ENCODE data around the gene MMP21. TPM values are rescaled to one million over a fixed set of nuclear protein-coding genes. Genes with fewer than 3 reads are reported as not detected.

Gene MMP21
- total and polyA plus RNA-seq, 2 donors (not counting 1 experiment from before 2014, with no cell fraction given): 0.05 to 0.17 TPM

GRCh38 chr10:125816548-125816947, 40.9 kb upstream of the MMP21 start:
- H3K27ac ChIP-seq (ENCODE audit: insufficient read depth, low read length): no peak overlapping the region
- no peaks in the 10 kb centered on the region for H4K20me1 ChIP-seq (ENCODE audit: control insufficient read depth, extremely low read depth, insufficient read depth, low read length)
- H3K9me3 ChIP-seq (ENCODE audit: control insufficient read depth, insufficient read depth, low read depth, low read length): no peaks in the 10 kb centered on the region
- no peak for TF ChIP-seq CTCF (conservative IDR thresholded peaks at IDR 0.05 in 1 of 2, IDR thresholded peaks at IDR 0.05 in 1 of 2; ENCODE audit: low read depth in 1 of 2, low read length in 2 of 2)
- no peak overlapping the region for H3K4me2 ChIP-seq (ENCODE audit: extremely low read depth, insufficient read depth, low read length)
- H3K27me3 ChIP-seq (ENCODE audit: control insufficient read depth, insufficient read depth, low read length): no peaks in the 10 kb centered on the region
- H3K36me3 ChIP-seq (ENCODE audit: control insufficient read depth, insufficient read depth, low read length): peaks cover 2% of the 10 kb centered on the region
- no peaks in the 10 kb centered on the region for H3K79me2 ChIP-seq (ENCODE audit: control insufficient read depth, insufficient read depth, low read length)
- DNase-seq (ENCODE audit: low read depth in 2 of 2): no peak
- H3K9ac ChIP-seq (ENCODE audit: insufficient read depth, low read length): no peak overlapping the region
- no peak overlapping the region for H3K4me3 ChIP-seq (replicated peaks in 1 of 4; ENCODE audit: control extremely low read depth in 1 of 4, insufficient read depth in 1 of 4, low read depth in 3 of 4, low read length in 4 of 4)
- H3K4me1 ChIP-seq (ENCODE audit: control insufficient read depth, extremely low read depth, insufficient read depth, low read length): no peaks in the 10 kb centered on the region
- H2AFZ ChIP-seq (ENCODE audit: low read length): no peak overlapping the region

DNA sequence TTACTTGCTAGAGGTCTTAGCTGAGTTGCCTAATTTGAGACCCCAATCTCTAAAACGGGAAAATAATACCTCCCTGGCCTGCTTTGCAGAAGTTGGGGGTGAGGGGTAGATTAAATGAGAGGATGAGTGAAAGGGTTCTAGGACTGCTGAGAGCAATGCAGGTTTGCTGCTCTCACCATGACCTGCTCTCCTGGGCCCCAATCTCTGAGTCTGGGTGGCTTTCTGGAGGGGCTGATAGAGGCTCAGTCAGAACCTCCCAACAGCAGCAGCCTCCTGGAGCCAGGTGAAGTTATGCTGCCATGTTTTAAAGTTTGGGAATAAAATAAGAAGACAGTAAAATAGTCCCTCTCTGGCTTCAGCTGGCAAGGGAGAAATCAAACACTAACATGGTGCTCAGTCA, 40.1 kb upstream of the MMP21 start:
- H3K4me3 ChIP-seq (replicated peaks in 1 of 4; ENCODE audit: control extremely low read depth in 1 of 4, insufficient read depth in 1 of 4, low read depth in 3 of 4, low read length in 4 of 4): no peak overlapping the region

GRCh38 chr10:125812128-125812750, 36.6 kb upstream of the MMP21 start:
- TF ChIP-seq EZH2 (IDR thresholded peaks at IDR 0.05; ENCODE audit: low read length, missing control alignments) (no peak), CTCF (conservative IDR thresholded peaks at IDR 0.05 in 1 of 2, IDR thresholded peaks at IDR 0.05 in 1 of 2; ENCODE audit: low read depth in 1 of 2, low read length in 2 of 2) (no peak)
- H3K27ac ChIP-seq (ENCODE audit: insufficient read depth, low read length): no peak overlapping the region
- peak; percentile 10 to 67 for DNase-seq (ENCODE audit: low read depth in 2 of 2)

More for the DNA sequence above, 40.1 kb upstream of the MMP21 start:
- DNase-seq (ENCODE audit: low read depth in 2 of 2): no peak
- H3K36me3 ChIP-seq (ENCODE audit: control insufficient read depth, insufficient read depth, low read length): peaks cover 2% of the 10 kb centered on the region
- H3K9ac ChIP-seq (ENCODE audit: insufficient read depth, low read length): no peak overlapping the region
- no peaks in the 10 kb centered on the region for H4K20me1 ChIP-seq (ENCODE audit: control insufficient read depth, extremely low read depth, insufficient read depth, low read length)
- no peaks in the 10 kb centered on the region for H3K9me3 ChIP-seq (ENCODE audit: control insufficient read depth, insufficient read depth, low read depth, low read length)
- no peak overlapping the region for H2AFZ ChIP-seq (ENCODE audit: low read length)
- no peaks in the 10 kb centered on the region for H3K79me2 ChIP-seq (ENCODE audit: control insufficient read depth, insufficient read depth, low read length)
- TF ChIP-seq CTCF (conservative IDR thresholded peaks at IDR 0.05 in 1 of 2, IDR thresholded peaks at IDR 0.05 in 1 of 2; ENCODE audit: low read depth in 1 of 2, low read length in 2 of 2) (no peak), EZH2 (IDR thresholded peaks at IDR 0.05; ENCODE audit: low read length, missing control alignments) (no peak)
- H3K4me1 ChIP-seq (ENCODE audit: control insufficient read depth, extremely low read depth, insufficient read depth, low read length): no peaks in the 10 kb centered on the region
- H3K4me2 ChIP-seq (ENCODE audit: extremely low read depth, insufficient read depth, low read length): no peak overlapping the region
- no peak overlapping the region for H3K27ac ChIP-seq (ENCODE audit: insufficient read depth, low read length)
- no peaks in the 10 kb centered on the region for H3K27me3 ChIP-seq (ENCODE audit: control insufficient read depth, insufficient read depth, low read length)

More at GRCh38 chr10:125812128-125812750, 36.6 kb upstream of the MMP21 start:
- H3K9me3 ChIP-seq (ENCODE audit: control insufficient read depth, insufficient read depth, low read depth, low read length): no peaks in the 10 kb centered on the region
- no peak overlapping the region for H3K4me3 ChIP-seq (replicated peaks in 1 of 4; ENCODE audit: control extremely low read depth in 1 of 4, insufficient read depth in 1 of 4, low read depth in 3 of 4, low read length in 4 of 4)
- H3K4me1 ChIP-seq (ENCODE audit: control insufficient read depth, extremely low read depth, insufficient read depth, low read length): no peaks in the 10 kb centered on the region
- no peak overlapping the region for H3K9ac ChIP-seq (ENCODE audit: insufficient read depth, low read length)
- no peaks in the 10 kb centered on the region for H3K27me3 ChIP-seq (ENCODE audit: control insufficient read depth, insufficient read depth, low read length)
- no peaks in the 10 kb centered on the region for H3K79me2 ChIP-seq (ENCODE audit: control insufficient read depth, insufficient read depth, low read length)
- H2AFZ ChIP-seq (ENCODE audit: low read length): no peak overlapping the region
- H4K20me1 ChIP-seq (ENCODE audit: control insufficient read depth, extremely low read depth, insufficient read depth, low read length): no peaks in the 10 kb centered on the region
- no peak overlapping the region for H3K4me2 ChIP-seq (ENCODE audit: extremely low read depth, insufficient read depth, low read length)
- H3K36me3 ChIP-seq (ENCODE audit: control insufficient read depth, insufficient read depth, low read length): peaks cover 2% of the 10 kb centered on the region
